HG03378 (cell line): ENCODE measurements around the gene SSBP2.

Experiments
- ATAC-seq: cut with Tn5 transposase; IDR thresholded peaks from one replicate; pipeline ENCODE4 v1.9.1; 2021; ENCODE audit warnings: mild to moderate bottlenecking, moderate library complexity; ENCODE audit not compliant: unreplicated experiment

The SSBP2 gene

DNA sequence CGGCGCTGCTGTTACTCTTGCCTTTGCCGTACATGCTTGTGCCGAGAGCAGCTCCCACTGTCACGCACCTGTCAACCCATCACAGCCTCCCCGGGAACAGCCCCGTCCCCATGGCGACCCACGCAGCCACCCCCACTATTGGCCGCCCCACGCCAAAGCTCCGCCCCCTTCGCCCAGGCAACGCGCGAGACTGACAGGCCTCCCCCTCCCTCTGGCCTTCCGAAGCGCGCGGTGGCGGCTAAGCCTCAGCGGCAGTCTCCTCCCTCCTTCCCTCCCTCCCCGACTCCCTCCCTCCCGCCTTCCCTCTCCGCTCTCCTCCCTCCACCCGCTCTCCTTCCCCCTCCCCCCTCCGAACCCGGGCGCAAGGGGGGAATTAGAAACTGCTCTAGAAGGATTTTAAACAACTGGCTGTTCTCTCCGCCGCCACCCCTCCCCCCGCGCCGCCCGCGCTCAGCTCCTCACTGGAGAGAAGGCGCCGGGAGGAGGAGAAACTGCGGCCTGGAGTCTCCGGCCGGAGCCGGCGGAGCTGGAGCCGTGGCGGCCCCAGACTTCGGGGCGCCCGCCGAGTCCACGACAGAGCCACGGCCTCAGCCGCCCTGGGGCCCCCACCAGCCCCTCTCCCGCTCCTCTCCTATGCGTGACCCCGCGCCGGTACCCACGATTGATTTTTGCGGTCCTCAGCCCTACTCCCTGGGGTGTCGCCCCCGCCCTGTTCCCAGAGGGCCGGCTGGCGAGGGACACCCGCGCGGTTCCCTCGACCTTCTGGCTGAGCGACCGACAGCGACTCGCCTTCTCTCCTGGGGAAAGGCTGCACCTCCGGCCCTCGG, at the start of gene SSBP2:
Gene SSBP2, minus strand, starts transcription at position 89 of the 827 bp plus-strand sequence. Its CDS starts 55 bp downstream, at position 34.
- ATAC-seq = peak; percentile 67

DNA sequence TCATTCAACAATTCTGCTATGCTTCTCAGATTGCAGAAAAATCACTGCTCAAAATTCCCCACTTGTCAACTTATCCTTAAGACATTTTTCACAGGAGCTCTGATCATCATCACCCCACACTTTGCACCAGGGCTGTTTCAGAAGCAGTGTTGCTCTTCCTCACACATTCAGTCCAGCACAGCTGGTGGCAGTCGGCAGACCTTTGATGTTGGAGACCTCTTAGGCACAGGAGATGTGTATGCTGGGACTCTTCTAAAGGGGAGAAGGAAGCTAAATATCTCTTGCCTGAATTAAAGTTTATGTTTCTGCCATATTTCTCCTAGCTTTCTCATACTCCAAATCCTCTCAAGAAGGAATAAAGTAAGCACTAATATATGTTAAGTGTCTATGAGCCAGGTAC, 44.8 kb upstream of the SSBP2 start:
- ATAC-seq = no peak

DNA sequence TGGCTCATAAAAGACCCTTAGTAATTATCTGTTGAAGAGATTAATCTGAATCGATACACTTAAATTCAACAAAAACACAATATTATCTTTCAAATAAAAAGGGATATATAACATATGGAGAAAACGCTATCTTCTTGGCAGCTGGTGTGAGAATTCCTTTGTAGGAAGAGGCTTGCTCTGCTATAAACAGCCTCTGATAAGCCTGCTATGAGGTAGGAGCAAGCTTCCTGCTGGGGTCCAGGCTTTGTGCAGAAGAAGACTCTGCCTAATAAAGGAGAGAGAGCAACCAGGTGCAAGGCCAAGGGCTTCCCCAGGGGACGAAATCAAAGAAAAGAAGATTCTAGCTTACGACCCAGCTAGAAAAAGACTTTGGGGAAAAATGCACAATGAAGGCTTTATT, 43.3 kb upstream of the SSBP2 start:
- no peak for ATAC-seq

DNA sequence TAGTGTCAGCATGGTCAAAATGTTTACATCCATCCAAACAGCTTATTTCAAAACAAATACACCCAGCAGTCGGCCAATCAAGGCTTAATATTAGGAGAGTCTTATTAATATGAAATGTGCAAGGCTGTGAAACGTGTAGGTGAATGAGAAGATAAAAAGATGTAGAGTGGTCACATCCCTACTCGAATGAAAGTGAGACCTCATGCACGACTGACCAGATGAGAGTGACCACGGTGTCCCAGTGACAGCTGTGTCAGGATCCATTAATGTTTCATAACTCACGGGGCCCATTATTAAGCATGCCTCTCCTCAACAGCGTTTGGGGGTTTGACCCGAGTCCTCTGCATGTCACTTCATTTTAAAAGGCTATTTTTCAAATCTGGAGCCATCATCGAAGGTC, 39.4 kb upstream of the SSBP2 start:
- no peak for ATAC-seq

DNA sequence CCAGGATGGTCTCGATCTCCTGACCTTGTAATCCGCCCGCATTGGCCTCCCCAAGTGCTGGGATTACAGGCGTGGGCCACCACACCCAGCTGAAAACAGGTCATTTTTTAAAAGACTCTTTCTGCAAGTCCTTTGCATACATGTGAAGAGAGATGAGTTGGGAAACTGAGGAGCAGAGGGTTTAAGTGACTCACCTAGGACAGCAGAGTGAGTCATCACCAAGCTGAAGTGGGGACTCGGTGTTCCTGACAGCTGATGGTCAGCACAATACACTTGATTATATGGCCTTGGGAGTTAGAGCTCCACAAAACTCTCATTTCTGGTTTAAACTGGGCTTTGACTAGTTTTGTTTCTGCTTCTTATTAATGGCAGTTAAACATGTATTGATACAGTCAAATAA, 38.1 kb upstream of the SSBP2 start:
- ATAC-seq = no peak

DNA sequence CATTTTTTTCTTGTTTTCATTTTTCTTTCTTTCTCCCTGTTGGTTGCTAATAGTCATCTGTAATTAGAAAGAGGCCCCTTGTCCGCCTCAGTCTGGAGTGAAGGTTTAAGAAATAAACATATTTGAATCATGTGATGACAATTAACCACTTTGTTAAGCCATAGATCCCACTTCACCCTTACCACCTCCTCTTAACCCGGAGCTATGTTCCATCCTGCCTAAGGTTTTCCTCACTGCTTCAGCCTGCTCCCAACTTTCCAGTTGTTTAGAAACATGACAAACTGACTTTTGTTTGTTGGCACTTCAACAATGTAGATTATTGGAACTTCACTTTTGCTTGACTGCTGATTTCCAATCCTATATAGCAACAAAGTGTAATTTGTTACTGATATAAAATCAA, 37.4 kb upstream of the SSBP2 start:
- ATAC-seq = no peak

DNA sequence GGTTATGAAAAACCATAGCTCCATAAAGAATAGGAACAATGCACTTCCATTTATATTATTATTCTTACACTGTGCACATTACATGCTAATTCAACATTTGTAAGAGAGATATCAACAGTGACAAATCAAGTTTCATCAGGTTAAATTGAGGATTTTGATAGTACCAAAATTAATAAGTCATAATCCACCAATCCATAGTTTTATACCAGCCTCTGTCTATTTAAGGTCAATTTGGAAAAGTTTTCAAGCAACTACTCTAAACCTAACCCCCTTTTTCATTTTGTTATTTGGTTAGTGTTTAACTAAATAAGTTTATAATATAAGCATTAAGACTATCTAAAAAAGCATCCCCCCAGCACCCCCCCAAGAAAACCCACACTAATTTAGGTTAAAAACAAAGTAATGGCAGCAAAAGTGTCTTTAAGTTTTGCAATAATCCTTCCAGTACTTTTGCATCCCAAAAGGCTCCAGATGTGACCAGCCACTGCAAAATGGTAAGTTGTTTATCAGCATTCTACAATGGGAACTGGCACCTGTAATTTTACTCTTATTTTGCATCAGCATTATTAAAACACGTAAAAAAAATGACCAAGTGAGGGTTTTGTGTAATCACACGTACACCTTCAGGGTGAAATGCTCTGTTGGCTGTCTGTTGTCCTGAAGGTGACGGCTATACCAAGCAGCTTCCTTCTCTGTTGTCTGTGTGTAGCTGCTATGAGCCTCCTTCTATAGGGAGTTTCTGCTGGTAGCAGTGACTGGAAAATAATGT, 36.8 kb upstream of the SSBP2 start:
- ATAC-seq = no peak

DNA sequence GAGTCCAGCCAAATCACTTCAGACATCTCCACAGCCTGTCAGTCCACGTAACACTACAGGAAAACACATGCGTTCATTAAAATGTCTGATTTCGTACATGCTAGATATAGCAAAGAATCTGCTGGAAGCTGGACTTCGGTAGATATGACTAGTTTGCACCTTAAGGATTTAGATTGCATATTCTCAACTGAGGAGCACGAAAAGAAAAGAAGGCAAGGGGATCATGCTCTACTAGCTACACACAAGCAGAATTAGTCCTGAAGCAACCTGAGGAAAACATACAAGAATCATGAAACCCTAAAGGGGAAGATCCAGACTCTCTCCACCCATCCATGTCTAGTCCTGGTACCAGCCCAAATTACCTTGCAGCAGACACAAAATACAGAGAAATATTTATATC, 36.1 kb upstream of the SSBP2 start:
- no peak for ATAC-seq

DNA sequence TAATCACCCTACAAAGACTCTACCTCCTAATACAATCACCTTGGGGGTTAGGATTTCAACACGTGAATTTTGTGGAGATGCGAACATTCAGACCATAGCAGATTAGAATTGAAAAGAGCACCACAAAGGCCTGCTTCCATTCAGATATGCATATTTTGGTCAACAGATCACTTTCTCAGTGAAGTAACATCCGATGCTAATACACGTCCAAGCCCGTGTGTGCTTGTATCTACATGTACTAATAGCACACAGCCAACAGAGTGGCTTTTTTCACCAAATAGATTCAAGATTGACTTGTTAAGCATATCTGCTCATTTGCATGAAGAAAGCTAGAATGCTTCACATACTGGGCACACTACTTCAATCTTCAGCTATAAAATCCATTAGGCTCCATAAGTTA, 35.6 kb upstream of the SSBP2 start:
- ATAC-seq = no peak

DNA sequence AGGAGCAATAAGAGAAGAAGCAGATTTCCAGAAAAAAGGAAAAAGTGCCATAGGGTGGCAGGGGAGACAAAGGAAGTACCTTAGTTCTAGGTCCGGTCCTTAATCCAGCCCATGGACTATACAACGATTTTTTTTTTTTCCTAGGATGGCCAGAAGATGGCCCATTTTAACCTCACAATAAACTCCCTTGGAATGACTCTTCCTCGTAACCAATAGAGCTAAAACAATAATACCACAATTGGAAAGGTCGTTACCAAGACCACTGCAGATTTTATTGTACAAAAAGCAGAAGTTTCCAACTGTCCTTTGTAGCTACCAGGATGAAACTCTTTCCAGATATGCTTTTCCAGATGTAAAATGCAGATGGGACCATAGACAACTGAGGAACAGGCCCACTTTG, 34.4 kb upstream of the SSBP2 start:
- ATAC-seq = no peak

DNA sequence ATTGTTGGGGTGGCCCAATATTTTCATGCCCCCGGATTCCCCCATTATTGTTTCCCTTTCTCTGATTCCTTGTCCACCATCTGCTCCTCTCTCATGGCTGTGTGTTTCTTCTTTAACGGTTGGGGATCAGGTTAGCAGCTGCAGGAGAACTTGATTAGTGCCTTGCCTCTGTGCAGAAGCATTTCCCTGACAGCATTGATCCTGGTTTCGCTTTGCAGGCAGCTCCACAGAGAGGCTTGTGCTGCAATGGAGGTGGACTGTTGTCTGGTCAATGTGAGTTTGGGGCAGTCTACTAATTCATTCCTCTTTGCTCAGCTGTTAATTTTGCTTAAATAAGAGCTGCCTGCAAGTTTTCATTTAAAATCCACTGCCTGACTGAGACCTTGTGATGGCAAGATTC, 32.5 kb upstream of the SSBP2 start:
- ATAC-seq = no peak

DNA sequence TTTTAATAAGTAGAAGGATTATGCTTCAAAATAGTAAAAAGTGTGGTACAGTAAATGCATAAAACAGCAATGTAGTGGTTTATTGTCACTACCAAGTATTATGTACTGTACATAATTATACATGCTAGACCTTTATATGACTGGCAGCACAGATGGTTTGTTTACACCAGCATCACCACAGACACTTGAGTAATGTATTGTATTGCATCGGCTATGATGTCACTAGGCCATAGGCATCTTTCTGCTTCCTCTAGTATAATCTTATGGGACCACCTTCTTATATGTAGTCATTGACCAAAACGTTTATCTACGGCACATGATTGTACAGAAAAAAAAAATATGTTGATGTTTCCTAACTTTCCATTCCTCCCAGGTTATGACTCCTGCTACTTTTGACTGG, 31.9 kb upstream of the SSBP2 start:
- ATAC-seq = no peak

DNA sequence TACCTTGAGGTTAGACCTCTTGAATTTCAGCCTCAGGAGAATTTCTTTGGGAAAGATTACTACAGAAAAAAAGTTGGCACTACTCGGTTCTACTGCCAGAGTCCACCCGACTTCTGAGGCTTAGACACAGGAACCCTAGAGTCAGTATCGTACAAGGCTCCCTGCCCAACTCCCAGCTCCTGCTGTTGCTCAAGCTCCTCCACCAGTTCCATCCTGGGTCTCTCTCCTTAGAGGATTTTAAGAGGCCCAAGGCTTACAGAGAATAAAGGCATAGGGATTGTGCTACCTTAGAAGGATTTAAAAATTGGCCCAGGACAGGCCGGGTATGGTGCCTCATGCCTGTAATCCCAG, 29.0 kb upstream of the SSBP2 start:
- no peak for ATAC-seq

DNA sequence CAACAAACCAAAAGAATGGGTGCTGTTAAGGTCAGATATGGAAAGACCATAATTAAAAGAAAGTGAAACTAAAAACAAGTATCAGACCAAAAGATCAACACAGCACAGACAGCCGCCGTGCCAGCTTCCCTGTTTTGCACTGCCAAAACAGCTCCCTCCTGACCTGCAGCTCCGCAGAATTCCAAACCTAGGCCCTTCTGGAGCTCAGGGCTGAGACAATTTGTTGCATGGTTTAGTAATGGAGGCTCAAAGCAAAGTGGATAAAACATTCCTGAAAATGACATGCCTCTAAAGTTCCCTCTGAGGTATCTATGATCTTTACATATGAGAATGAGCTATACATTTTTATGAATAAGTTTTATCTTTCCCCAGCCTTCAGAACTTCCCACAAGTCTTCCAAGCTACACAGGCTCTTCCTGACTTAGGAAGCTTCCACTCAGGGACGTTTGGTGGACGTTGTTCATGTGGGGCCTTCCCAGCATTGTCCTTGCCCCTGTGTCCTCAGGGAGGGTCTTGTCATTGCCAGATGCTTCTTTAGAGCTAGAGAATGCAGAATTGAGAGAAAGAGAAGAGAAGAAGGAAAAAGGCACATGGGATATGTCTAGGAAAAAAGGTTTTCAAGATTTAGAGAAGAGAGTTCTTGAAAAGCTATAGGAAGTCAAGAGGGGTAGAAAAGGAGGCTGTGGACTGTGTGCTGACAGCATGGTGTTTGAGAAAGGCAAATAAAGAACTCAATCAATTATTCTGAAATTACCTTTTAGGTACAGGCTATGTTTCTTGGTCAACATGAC, 28.4 kb upstream of the SSBP2 start:
- peak; percentile 92 for ATAC-seq

DNA sequence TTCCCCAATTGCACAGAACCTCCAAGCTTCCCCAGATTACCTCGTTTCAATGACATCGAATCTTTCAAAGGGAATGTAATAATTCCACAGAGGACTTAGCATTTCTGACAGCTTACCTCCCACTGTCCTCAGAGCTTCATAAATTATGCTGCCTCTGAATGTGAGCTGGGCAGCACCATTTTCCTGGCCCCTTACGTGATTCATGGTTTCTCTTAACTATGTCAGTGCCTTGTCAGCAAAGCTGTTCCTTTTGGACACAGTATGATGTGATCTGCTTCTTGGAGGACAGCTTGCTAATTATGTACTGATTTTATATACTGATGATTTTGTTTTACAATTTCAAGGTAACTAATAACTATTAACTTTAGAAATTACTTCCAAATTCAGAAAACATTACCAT, 27.7 kb upstream of the SSBP2 start:
- no peak for ATAC-seq

DNA sequence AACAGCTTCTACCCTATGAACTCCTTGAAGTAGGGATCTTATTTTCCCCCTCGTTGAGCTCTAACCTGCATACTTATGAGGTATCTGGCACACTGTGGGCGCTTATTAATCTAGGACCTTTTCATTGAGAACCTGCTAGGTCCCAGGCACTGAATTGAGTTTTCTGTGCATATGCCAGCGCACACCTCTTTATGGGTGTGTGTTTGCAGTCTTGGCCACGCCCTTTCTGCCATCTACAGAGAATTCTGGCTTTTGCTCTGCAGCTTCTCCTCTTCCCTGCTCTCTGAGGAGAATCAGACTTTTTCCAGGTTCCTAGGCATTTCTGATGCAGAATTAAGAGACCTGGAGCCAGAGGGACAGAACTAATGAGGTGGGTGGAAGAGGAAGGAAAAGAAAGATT, 25.4 kb upstream of the SSBP2 start:
- ATAC-seq = no peak

DNA sequence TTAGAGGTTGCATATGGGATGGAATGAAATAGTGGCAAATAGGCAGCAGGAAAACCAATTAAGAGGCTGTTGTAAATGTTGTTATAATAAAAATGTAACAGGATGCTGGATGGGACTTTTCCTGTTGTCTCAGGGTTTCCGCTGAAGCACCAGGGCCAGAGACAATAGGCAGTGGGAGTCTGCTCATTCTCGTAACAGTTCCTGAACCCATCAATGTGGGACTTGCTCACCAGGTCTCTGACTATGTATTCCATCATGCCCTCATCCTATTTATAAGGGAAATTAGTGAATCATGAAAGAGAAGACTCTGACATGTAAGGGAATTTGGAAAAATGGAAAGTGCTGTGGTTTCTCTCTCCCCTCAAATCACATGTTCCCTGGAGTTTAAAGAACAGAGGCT, 23.5 kb upstream of the SSBP2 start:
- ATAC-seq = no peak

DNA sequence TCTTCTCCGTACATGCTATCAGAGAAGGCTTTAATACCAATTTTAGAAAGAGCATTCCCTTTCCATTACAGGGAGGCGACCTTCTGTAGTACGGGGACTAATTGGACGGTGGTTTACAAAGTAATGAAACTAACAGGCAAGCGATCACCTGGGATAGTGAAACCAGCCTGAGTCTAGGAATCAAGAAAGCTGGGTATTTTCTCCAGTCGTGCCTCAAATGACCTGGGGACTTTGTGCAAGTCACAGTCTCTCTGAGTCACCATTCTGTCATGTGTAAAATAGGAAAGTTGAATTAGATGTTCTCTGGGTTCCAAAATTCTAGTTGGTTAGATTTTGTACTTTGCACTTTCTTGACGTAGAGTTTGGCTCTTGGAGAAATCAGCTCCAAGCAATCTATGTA, 22.7 kb upstream of the SSBP2 start:
- no peak for ATAC-seq

DNA sequence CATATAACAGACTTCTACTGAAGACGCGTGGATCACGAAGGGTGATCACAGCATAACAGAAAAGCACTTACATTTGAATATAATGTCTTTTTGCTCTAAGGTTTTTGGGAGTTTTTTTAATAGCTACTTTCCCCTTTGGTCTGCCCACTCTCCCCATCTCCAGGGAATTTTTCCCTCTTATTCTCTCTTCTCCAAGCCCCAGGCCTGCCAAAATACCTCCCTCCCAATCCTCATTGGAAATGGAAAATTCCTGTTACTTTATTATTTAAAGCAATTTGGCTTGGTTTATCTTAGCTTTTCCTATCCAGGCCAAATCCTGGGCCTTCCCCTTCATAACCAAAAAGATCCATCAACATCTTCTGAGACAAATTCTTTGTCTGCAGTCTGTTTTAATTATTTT, 22.3 kb upstream of the SSBP2 start:
- no peak for ATAC-seq

DNA sequence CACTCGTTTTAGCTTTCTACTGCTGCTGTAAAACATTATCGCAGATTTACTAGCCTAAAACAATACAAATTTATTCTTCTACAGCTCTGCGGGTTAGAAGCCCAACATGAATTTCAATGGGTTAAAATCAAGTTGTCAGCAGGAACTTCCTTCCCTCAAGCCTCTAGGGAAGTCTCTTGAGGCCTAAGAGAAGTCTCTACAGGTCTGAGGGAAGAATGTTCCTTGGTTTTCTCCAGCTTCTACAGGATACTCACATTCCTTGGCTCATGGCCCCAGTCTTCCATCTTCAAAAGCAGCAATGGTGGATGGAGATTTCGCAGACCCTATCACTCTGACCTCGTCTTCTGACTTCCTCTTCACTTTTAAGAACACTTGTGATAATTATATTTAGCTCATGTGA, 21.6 kb upstream of the SSBP2 start:
- no peak for ATAC-seq

DNA sequence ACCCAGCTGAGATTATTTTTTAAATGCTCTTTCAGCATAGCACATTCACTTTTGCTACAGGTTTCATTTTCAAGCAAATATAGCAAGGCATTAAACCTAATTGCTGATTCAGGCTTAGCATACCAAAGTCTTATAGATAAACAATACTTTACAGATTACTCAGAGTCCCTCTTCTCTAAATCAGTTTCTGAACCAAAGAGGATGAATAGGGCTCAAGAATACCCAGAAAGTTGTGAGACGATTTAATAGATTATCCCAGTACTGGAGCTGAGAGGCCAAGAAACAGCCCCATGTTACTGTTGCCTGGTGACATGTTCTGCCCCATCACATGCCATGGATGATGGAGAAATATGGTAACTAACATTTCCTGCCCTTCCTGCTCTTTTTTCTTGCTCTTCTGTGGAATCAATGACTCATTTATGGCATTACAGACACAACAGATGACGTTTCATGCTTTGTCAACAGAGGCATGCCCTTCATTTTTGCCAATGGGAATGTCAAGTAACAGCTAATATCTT, 18.1 kb upstream of the SSBP2 start:
- no peak for ATAC-seq

DNA sequence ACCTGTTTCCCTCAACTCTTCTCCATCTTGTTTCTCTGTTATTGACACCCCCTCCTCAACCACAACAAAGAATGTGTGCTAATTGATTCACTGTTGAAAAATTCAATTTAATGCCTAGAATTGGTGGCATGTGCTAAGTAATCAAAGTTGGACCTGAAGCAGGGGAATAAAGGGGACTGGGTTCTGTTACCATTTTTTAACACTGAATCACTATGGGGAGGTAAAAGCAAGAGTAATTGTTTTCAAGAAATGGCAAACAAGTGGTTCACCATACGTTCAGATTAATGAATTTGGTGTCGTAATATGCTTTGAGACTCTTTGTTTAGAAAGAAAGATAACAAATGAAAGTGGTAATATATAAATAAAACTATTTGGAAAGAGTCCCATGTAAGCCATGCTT, 17.0 kb upstream of the SSBP2 start:
- no peak for ATAC-seq
